Body of pancreas (tissue), 4 donors: Measurements from ENCODE around the gene ANKRD13D.

Experiments
- POLR2A ChIP-seq, 3 donors: fragments of 450-650 bp; IDR thresholded peaks; one replicate each; pipeline ENCODE4 v1.6.1; 2016; ENCODE audit warnings: antibody characterized with exemption in 3 of 3, mild to moderate bottlenecking in 2 of 3
- TF ChIP-seq, protein P1 (sequence below), 7 experiments: fragments of 450-650 bp in 4 of 7; fragments of 200-600 bp in 3 of 7; sonication (generic) in 3 of 7; IDR thresholded peaks; one replicate each; pipeline ENCODE4 v1.5.1; 2016 to 2019; ENCODE audit warnings: antibody characterized with exemption in 7 of 7

DNA sequence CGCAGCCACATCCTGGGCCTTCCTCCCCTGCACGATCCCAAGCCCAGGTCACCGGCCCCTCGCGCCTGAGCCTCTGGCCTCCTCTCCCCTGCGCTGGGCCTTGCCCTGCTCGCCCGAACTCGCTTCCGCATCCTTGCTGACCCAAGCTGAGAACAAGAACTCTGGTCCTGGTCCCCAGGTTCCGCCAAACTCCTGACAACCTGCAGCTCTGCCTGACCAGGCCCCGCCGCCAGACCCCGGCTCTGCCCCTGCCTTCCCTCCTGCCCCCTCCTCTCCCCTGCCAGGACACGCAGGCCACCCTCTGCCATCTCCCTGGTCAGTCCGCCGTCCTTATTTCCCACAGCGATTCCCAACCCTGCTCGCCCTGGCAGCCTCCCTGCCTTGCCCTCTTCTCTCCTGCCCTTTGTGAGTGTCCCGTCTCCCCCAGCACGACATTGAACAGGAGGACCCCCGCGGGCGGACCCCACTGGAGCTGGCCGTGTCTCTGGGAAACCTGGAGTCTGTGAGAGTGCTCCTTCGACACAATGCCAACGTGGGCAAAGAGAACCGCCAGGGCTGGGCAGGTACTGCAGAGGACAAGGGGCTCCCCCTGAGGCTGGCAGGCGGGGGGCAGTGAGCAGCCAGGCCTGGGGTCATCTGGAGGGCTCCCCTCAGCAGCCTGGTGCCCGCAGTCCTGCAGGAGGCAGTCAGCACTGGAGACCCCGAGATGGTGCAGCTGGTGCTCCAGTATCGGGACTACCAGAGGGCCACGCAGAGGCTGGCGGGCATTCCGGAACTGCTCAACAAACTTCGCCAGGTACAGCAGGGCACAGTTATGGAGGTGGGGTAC, 762 bp downstream of the ANKRD13D start:
- TF ChIP-seq, protein P1, sequence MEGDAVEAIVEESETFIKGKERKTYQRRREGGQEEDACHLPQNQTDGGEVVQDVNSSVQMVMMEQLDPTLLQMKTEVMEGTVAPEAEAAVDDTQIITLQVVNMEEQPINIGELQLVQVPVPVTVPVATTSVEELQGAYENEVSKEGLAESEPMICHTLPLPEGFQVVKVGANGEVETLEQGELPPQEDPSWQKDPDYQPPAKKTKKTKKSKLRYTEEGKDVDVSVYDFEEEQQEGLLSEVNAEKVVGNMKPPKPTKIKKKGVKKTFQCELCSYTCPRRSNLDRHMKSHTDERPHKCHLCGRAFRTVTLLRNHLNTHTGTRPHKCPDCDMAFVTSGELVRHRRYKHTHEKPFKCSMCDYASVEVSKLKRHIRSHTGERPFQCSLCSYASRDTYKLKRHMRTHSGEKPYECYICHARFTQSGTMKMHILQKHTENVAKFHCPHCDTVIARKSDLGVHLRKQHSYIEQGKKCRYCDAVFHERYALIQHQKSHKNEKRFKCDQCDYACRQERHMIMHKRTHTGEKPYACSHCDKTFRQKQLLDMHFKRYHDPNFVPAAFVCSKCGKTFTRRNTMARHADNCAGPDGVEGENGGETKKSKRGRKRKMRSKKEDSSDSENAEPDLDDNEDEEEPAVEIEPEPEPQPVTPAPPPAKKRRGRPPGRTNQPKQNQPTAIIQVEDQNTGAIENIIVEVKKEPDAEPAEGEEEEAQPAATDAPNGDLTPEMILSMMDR (IDR thresholded peaks at IDR 0.05): no peak
- TF ChIP-seq POLR2A (IDR thresholded peaks at IDR 0.05): no peak
